ENCODE results near the gene SMAD1.
"Not testable (repeated sequence)": the region's sequence is repeated elsewhere in the genome, so short reads cannot be mapped to it uniquely, and the experiment has no call there.

The SMAD1 gene

GRCh38 chr4:145531859-145532258 is 50.2 kb downstream of the SMAD1 start:
- H3K4me3 ChIP-seq (ENCODE audit: low read depth, low read length), result no peak overlapping the region
- no peak for TF ChIP-seq CTCF (IDR thresholded peaks at IDR 0.05; ENCODE audit: borderline replicate concordance, insufficient read depth, low read depth, low read length)

GRCh38 chr4:145533001-145533400 is 51.3 kb downstream of the SMAD1 start:
- no peak overlapping the region for H3K4me3 ChIP-seq (ENCODE audit: low read depth, low read length)
- TF ChIP-seq CTCF (IDR thresholded peaks at IDR 0.05; ENCODE audit: borderline replicate concordance, insufficient read depth, low read depth, low read length), result no peak

- not testable (repeated sequence) for H3K4me3 ChIP-seq (ENCODE audit: low read depth, low read length)
Observed at GRCh38 chr4:145533415-145533814, 51.8 kb downstream of the SMAD1 start.

GRCh38 chr4:145533961-145534360 is 52.3 kb downstream of the SMAD1 start:
- no peak overlapping the region for H3K4me3 ChIP-seq (ENCODE audit: low read depth, low read length)
- TF ChIP-seq CTCF (IDR thresholded peaks at IDR 0.05; ENCODE audit: borderline replicate concordance, insufficient read depth, low read depth, low read length), result no peak

- H3K4me3 ChIP-seq (ENCODE audit: low read depth, low read length), result no peak overlapping the region
- no peak for TF ChIP-seq CTCF (IDR thresholded peaks at IDR 0.05; ENCODE audit: borderline replicate concordance, insufficient read depth, low read depth, low read length)
Observed at GRCh38 chr4:145535202-145535601, 53.5 kb downstream of the SMAD1 start.

- TF ChIP-seq CTCF (IDR thresholded peaks at IDR 0.05; ENCODE audit: borderline replicate concordance, insufficient read depth, low read depth, low read length), result no peak
- H3K4me3 ChIP-seq (ENCODE audit: low read depth, low read length), result no peak overlapping the region
Observed at GRCh38 chr4:145536044-145536443, 54.4 kb downstream of the SMAD1 start.

- no peak for TF ChIP-seq CTCF (IDR thresholded peaks at IDR 0.05; ENCODE audit: borderline replicate concordance, insufficient read depth, low read depth, low read length)
- H3K4me3 ChIP-seq (ENCODE audit: low read depth, low read length), result no peak overlapping the region
Observed at GRCh38 chr4:145538596-145538995, 56.9 kb downstream of the SMAD1 start.

- TF ChIP-seq CTCF (IDR thresholded peaks at IDR 0.05; ENCODE audit: borderline replicate concordance, insufficient read depth, low read depth, low read length), result no peak
Observed at GRCh38 chr4:145539671-145540070, 58.0 kb downstream of the SMAD1 start.

More at GRCh38 chr4:145539671-145540070, 58.0 kb downstream of the SMAD1 start:
- H3K4me3 ChIP-seq (ENCODE audit: low read depth, low read length), result no peak overlapping the region

Measured in GM12875 (cell line).